GM12872 (cell line): ENCODE data around the gene NAPEPLD.

Experiments used
- CTCF ChIP-seq: IDR thresholded peaks from 3 replicates; pipeline ENCODE4 v1.5.1; 2011; ENCODE audit warnings: low read depth, mild to moderate bottlenecking, low read length, moderate library complexity; ENCODE audit not compliant: insufficient read depth

Gene NAPEPLD

GRCh38 chr7:103141753-103142404 is 7.0 kb downstream of the NAPEPLD start:
- no peak for TF ChIP-seq CTCF

GRCh38 chr7:103140685-103141084 is 8.2 kb downstream of the NAPEPLD start:
- no peak for TF ChIP-seq CTCF

GRCh38 chr7:103140061-103140460 is 8.8 kb downstream of the NAPEPLD start:
- TF ChIP-seq CTCF, result no peak

GRCh38 chr7:103134836-103135554 is 13.9 kb downstream of the NAPEPLD start:
- TF ChIP-seq CTCF, result no peak

- no peak for TF ChIP-seq CTCF
Measured at GRCh38 chr7:103132995-103133688, 15.8 kb downstream of the NAPEPLD start.

GRCh38 chr7:103130901-103131624 is 17.8 kb downstream of the NAPEPLD start:
- TF ChIP-seq CTCF, result no peak
